GM12873 (cell line): ENCODE measurements around the gene EMC9.

Source experiments
- TF ChIP-seq, protein P1 (sequence below): IDR thresholded peaks from 2 replicates; pipeline ENCODE4 v1.5.1; 2012; ENCODE audit warnings: low read depth, mild to moderate bottlenecking, moderate library complexity, low read length, control low read depth; ENCODE audit not compliant: insufficient read depth; ENCODE audit errors: missing control alignments

EMC9 gene

DNA sequence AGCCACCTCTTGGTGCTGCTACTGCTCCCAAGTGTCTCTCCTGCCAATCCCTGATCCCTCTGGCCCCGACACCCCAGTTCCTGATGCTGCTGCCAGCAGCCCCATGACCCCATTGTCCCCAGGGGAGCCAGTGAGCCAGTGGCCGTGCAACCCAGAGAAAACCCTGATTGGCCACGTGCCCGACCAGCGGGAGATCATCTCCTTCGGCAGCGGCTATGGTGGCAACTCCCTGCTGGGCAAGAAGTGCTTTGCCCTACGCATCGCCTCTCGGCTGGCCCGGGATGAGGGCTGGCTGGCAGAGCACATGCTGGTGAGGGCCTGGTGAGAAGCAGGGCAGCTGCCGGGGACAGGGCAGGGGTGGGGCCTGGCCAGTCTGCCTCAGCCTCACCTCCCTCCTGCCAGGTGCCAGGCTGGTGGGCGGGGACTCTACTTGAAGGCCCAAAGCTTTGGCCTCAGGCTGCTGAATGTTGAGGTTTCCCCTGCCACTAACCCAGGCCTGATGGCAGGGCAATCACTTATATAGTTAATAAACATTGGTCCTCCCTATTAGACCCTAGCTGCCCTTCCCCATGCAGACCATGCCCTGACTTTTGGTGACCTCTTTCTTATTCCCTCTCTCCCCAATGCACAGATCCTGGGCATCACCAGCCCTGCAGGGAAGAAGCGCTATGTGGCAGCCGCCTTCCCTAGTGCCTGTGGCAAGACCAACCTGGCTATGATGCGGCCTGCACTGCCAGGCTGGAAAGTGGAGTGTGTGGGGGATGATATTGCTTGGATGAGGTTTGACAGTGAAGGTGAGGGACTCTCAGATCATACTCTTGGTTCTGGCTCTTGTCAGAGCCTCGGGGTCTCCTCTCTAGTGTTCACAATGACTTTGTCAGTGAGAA, 42.2 kb downstream of the EMC9 start:
- TF ChIP-seq, protein P1, sequence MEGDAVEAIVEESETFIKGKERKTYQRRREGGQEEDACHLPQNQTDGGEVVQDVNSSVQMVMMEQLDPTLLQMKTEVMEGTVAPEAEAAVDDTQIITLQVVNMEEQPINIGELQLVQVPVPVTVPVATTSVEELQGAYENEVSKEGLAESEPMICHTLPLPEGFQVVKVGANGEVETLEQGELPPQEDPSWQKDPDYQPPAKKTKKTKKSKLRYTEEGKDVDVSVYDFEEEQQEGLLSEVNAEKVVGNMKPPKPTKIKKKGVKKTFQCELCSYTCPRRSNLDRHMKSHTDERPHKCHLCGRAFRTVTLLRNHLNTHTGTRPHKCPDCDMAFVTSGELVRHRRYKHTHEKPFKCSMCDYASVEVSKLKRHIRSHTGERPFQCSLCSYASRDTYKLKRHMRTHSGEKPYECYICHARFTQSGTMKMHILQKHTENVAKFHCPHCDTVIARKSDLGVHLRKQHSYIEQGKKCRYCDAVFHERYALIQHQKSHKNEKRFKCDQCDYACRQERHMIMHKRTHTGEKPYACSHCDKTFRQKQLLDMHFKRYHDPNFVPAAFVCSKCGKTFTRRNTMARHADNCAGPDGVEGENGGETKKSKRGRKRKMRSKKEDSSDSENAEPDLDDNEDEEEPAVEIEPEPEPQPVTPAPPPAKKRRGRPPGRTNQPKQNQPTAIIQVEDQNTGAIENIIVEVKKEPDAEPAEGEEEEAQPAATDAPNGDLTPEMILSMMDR = no peak

DNA sequence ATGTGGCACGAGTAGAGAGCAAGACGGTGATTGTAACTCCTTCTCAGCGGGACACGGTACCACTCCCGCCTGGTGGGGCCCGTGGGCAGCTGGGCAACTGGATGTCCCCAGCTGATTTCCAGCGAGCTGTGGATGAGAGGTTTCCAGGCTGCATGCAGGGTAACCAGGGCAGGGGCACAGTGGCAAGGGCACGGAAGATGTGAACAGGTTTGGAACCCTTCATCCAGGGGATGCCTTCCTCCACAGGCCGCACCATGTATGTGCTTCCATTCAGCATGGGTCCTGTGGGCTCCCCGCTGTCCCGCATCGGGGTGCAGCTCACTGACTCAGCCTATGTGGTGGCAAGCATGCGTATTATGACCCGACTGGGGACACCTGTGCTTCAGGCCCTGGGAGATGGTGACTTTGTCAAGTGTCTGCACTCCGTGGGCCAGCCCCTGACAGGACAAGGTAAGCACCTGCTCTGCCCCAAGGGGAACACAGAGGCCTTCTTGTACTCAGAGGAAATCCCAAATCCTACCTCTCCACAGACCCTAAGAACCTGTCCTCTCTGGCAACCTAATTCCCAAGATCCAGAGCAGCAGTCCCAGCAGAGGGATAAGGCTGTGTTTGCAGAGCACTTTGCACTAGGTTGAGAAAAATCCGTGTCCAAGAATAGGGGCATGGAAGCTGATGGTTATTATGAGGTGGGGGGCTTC, 43.0 kb downstream of the EMC9 start:
- TF ChIP-seq, protein P1 = no peak

DNA sequence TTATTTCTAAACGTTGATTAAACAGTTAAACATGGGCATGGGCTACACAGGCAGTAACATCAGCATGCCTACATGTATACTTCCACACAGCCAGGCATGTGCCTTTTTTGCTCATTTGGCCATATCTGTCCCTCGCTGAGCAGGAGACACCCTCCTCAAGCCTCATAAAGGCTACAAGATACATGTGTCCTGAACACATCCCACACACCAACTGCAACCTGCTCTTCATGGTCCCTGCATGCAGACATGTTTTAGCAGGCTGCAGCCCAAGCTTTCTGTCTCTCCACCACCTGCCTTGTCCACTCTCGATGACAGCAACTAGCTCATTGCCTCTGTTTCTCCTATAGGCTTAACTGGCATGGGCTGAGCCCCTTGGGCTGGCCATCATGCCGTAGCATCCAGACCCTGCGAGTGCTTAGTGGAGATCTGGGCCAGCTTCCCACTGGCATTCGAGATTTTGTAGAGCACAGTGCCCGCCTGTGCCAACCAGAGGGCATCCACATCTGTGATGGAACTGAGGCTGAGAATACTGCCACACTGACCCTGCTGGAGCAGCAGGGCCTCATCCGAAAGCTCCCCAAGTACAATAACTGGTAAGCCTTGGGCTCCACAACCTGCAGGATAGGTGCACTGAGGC, 44.7 kb downstream of the EMC9 start:
- TF ChIP-seq, protein P1 = no peak

DNA sequence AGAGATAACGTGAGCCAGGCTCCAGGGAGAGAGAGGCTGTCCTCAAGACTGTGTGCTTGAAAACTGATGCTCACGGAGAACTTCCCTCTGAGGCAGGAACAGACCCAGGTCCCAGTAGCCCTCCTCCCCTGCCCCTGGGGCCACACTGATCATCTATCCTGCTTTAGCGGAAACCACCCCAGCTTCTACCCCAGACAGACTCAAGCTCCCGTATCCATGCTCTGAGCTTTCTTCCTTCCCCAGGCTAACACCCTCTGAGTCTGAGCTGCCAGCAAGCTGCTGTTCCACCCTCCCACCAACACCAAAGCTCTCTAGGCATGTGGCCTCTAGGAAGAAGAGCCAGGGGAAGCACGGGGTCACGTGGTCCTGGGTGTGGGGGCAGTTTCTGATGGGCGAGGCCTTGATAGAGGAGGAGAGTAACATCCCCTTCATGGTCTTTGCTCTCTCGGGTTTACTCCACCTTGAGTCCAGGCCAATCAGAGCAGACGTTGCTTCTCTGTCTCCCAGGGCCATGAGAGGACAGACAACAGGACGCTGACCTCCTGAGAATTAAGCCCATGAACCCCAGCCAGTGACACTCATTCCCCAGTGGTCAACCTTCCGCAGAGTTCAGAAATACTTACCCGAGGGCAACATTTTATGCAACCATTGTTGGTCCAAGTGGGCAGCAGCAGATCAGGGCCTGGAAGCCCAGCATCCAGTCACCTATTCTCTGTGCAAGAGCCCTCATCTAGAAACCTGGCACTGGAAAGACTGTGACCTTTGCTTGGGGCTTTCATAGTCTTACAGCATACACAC, 45.9 kb downstream of the EMC9 start:
- TF ChIP-seq, protein P1 = no peak

DNA sequence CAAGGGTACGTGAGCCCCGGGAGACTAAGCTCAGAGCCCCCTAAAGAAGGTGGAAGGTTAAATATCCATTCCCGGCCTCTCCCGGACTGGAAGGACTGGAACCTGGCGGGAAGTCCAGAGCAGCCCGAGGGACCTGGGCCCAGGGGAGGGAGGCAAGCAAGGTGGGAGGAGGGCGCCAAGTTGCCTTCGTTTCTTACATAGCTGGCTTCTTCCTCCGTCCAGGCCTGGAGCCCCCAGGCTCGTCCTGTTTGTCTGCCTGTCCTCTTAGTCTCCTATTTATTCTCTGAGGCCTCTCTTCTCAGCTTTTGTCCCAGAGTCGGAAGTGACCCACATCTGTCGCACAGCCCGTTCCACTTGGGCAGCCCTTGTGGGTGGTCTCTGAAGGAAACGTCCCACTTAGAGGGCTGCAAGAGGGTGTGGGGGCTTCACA, 46.5 kb downstream of the EMC9 start:
- TF ChIP-seq, protein P1 = no peak

DNA sequence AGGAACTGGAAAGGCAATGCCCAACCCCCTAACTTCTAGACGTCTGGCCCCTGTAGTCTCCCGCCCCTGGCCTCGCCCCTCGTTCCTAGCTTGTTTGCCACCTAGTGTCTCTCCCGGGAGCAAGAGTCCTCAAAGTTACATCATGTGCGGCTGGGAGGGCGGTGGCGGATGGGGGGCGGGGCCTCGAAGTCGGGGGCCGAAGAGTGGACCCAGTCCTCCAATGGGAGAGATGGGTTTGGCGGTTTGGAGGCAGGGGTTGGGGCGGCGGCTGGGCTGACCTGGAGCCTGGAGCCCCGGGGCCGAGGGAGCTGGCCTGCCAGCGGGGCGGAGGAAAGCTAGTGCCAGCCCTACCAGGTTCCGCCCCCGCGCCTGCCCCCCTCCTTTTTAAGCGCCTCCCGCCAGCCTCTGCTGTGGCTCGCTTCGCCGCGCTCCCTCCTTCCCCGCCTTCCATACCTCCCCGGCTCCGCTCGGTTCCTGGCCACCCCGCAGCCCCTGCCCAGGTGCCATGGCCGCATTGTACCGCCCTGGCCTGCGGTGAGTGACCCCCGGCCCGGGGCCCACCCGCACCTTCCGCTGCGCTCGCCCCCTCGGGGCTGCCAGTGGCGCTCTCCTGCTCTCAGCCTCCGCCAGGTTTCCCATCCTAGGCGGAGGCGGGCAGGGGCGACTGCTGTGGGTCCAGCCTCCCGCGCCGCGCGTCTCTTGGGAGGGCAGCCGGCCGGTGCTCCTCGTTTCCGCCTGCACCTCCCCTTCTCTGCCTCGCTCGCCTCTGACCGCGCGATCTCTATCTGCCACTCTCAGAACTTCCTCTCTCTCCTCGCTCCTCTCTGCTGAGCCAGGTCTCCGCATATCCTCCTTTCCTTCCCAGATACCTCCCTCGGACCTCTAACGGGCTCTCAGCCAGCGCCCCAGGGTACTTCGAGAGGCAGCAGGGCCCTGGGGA, 47.2 kb downstream of the EMC9 start, which contains the start of gene PCK2:
Gene PCK2, plus strand, starts transcription at position 411 of the 940 bp plus-strand sequence. Its CDS starts 95 bp downstream, at position 506.
- TF ChIP-seq, protein P1 = no peak
